ENCODE results near the gene BANK1.

DNA sequence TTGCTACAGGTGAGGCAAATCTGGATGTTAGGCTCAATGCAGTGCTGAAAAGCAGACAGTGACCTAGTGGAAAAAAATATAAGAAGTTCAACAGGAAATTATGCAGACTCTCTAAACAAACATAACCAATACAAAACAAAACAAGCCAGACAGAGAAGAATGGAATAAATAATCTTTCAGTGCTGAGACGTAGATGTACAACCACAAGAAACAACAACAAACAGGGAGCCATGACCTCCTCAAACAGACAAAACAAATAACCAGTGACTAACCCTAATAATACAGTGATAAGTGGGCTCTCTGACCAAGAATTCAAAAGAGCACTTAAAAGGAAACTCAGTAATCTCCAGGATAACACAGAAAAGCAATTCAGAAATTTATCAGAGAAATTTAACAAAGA lies 315.5 kb downstream of the BANK1 start:
- TF ChIP-seq, protein P1, sequence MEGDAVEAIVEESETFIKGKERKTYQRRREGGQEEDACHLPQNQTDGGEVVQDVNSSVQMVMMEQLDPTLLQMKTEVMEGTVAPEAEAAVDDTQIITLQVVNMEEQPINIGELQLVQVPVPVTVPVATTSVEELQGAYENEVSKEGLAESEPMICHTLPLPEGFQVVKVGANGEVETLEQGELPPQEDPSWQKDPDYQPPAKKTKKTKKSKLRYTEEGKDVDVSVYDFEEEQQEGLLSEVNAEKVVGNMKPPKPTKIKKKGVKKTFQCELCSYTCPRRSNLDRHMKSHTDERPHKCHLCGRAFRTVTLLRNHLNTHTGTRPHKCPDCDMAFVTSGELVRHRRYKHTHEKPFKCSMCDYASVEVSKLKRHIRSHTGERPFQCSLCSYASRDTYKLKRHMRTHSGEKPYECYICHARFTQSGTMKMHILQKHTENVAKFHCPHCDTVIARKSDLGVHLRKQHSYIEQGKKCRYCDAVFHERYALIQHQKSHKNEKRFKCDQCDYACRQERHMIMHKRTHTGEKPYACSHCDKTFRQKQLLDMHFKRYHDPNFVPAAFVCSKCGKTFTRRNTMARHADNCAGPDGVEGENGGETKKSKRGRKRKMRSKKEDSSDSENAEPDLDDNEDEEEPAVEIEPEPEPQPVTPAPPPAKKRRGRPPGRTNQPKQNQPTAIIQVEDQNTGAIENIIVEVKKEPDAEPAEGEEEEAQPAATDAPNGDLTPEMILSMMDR (conservative IDR thresholded peaks at IDR 0.05): no peak
- TF ChIP-seq EZH2 (IDR thresholded peaks at IDR 0.05; ENCODE audit: low read depth): no peak

Data from PC-9 (cell line).